Epithelial cell of esophagus (primary cell): ENCODE data around the gene UCK2.

Experiments
- DNase-seq: peaks from one replicate; pipeline ENCODE4 v3.0.0; 2010; ENCODE audit warnings: low read depth
- H3K4me3 ChIP-seq: 2 replicates; pipeline ENCODE4 v1.5.1; 2011; ENCODE audit warnings: mild to moderate bottlenecking, low read length, control low read depth
- TF ChIP-seq, protein P1 (sequence below): IDR thresholded peaks from 2 replicates; pipeline ENCODE4 v1.5.1; 2011; ENCODE audit warnings: low read depth, mild to moderate bottlenecking, low read length, control low read depth, inconsistent platforms; ENCODE audit not compliant: insufficient read depth; ENCODE audit errors: missing control alignments

UCK2 gene

DNA sequence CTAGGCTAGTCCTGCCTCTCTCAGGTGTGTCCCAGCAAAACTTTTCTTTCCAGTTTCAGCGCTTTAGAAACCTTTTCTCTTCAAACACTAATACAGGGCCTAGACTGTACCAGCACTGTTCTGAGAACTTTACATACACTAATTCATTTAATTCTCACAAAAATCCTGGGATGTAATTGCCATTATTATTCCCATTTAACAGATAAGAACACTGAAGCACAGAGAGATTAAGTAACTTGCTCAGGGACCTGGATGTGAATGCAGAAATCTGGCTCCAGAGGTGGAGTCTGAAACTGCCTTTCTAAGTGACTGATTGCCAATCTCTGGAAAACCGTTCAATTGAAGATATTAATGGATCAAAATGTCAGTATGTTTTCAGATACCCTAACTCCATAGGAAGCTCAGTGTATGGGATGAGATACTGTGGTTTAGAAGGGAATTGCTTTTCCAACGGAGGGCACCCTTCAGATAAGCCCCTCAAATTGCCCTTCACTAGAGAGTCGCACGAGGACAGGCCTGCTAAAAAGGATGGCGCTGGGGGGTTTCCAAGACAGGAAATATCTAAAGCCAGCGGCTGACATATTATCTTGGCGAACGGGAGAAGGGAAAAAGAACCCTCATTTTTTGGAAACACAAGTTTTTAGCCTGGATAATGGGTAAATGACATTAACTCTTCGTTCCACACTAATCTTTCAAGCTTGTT lies 698 bp upstream of the UCK2 start:
- peak overlapping the region; percentile 23 for H3K4me3 ChIP-seq
- TF ChIP-seq, protein P1, sequence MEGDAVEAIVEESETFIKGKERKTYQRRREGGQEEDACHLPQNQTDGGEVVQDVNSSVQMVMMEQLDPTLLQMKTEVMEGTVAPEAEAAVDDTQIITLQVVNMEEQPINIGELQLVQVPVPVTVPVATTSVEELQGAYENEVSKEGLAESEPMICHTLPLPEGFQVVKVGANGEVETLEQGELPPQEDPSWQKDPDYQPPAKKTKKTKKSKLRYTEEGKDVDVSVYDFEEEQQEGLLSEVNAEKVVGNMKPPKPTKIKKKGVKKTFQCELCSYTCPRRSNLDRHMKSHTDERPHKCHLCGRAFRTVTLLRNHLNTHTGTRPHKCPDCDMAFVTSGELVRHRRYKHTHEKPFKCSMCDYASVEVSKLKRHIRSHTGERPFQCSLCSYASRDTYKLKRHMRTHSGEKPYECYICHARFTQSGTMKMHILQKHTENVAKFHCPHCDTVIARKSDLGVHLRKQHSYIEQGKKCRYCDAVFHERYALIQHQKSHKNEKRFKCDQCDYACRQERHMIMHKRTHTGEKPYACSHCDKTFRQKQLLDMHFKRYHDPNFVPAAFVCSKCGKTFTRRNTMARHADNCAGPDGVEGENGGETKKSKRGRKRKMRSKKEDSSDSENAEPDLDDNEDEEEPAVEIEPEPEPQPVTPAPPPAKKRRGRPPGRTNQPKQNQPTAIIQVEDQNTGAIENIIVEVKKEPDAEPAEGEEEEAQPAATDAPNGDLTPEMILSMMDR, result no peak
- no peak for DNase-seq

DNA sequence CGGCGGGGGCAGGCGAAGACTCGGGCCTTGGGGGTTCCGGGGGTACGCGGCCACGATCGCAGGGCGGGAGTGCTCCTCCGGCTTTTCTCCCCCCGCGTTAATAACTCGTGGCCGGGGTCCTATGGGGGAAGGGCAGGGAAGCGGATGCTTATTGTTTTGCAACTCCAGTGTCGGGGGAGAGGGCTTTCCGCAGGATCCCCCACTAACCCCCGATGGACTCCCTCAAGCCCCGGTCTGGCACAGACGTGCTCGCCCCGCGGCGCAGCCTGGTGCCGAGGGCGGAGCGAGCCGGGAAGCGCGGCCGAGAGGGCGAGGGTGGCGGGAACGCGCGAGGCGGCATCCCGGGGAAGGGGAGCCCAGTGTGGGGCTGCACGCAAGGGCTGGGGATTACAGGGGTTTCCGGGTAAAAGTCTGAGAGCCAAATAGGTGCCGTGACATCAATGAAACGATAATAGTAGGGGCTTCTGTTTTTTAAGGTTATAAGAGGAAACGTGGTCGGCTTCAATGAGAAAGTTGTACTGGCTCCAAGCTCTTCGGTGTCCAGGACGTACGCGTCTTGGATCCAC lies 772 bp downstream of the UCK2 start:
- peak overlapping the region; percentile 90 for H3K4me3 ChIP-seq
- TF ChIP-seq, protein P1, result no peak
- peak; percentile 38 for DNase-seq

- H3K4me3 ChIP-seq, result peak overlapping the region; percentile 90
- peak; percentile 84 for DNase-seq
- TF ChIP-seq, protein P1, result no peak
These were observed 1.4 kb downstream of the UCK2 start for GRCh38 chr1:165828669-165829329.

DNA sequence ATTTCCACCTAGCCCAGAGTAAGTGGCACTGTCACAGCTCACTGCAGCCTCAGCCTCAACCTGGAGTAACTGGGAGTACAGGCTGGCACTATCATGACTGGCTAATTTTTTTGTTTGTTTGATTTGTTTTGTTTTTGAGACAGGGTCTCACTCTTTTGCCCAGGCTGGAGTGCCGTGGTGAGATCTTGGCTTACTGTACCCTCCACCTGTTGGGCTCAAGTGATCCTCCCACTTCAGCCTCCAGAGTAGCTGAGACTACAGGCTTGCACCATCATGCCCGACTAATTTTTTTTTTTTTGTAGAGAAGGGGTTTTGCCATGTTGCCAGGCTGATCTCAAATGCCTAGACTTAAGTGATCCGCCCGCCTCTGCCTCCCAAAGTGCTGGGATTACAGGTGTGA lies 2.5 kb downstream of the UCK2 start:
- H3K4me3 ChIP-seq, result peak overlapping the region; percentile 90
- DNase-seq, result no peak
- TF ChIP-seq, protein P1, result no peak

DNA sequence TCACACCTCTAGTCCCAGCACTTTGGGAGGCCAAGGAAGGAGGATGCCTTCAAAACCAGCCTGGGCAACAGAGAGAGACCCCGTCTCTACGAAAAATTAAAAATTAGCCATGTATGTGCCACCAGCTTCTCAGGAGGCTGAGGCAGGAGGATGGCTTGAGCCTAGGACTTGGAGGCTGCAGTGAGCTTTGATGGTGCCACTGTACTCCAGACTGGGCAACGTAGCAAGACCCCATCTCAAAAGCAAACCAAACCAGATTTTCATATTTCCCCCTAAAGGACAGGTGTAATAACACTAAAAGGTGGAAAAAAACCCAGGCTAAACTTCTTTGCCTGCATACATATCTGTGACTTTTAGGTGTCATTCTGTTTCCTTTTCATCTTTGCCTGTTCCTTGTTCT lies 3.7 kb downstream of the UCK2 start:
- no peak overlapping the region for H3K4me3 ChIP-seq
- TF ChIP-seq, protein P1, result no peak
- no peak for DNase-seq

GRCh38 chr1:165832902-165833301 lies 5.5 kb downstream of the UCK2 start:
- no peak overlapping the region for H3K4me3 ChIP-seq
- DNase-seq, result no peak
- TF ChIP-seq, protein P1, result no peak
